Measurements from ENCODE around the gene STARD3NL.
"Not testable (repeated sequence)": the region's sequence is repeated elsewhere in the genome, so short reads cannot be mapped to it uniquely, and the experiment has no call there.

Gene STARD3NL

DNA sequence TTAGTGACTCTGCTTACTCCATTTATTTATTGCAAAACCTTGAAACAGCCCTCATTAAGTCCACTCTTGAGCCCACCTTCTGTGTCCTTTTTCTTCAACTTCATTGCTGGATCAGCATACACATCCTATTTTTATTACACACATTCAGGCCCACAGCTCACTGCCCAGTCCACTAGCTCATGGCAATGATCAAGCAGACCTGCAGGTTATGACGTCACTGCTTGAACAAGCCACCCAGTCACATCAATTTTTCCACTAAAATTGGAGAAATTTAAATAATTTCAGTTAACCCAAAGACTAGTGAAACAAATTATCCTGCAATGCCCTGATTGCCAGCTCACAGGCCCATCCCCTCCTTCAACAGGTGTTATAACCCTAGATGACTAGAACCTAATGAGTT, 16.0 kb upstream of the STARD3NL start:
- no peaks in the 10 kb centered on the region for H3K4me1 ChIP-seq (ENCODE audit: control insufficient read depth, insufficient read depth, low read length)
- no peaks in the 10 kb centered on the region for H3K27me3 ChIP-seq (ENCODE audit: control insufficient read depth, insufficient read depth, low read length)
- peaks cover 10% of the 10 kb centered on the region for H3K9me3 ChIP-seq (ENCODE audit: control insufficient read depth, insufficient read depth, low read depth, low read length)
- no peaks in the 10 kb centered on the region for H3K36me3 ChIP-seq (ENCODE audit: control insufficient read depth, insufficient read depth, low read length)
- no peak overlapping the region for H3K4me3 ChIP-seq (ENCODE audit: low read depth, low read length)
- H3K9ac ChIP-seq (ENCODE audit: low read length): no peak overlapping the region
- H3K27ac ChIP-seq (ENCODE audit: low read depth, low read length): no peak overlapping the region

- H3K36me3 ChIP-seq (ENCODE audit: control insufficient read depth, insufficient read depth, low read length): no peaks in the 10 kb centered on the region
Measured at GRCh38 chr7:38163671-38164070, 14.4 kb upstream of the STARD3NL start.

DNA sequence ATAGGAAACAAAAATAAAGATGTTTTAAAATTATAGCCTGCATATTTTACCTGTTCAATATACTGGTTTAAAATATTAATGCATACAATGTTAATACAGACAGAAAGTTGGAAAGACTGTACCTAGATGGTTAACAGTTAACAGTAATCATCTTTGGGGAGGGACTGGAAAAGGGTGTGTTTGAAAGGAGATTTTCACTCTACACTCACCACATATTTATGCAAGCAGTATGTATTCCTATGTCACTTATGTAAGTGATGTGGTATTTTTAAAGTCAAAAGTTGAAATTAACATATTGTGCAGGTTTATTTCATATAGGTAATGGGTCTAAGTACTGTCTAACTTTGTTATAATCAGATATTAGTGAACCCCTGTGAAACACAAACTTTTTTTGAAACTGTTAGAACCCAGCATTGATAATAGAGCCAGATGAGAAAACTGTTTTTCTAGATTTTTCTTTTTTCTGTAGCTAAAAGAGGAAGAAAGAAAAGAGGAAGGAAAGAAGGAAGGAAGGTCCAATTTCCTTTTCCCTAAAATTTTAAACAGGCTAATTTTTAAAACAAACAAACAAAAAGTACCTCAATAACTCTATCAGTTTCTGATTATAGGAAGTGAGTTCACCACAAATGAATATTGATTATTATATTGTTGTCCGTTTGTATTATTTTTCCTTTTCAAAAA, 9.0 kb upstream of the STARD3NL start:
- H3K4me1 ChIP-seq (ENCODE audit: control insufficient read depth, insufficient read depth, low read length): no peaks in the 10 kb centered on the region
- H3K9me3 ChIP-seq (ENCODE audit: control insufficient read depth, insufficient read depth, low read depth, low read length): no peaks in the 10 kb centered on the region
- no peak overlapping the region for H3K27ac ChIP-seq (ENCODE audit: low read depth, low read length)
- no peaks in the 10 kb centered on the region for H3K36me3 ChIP-seq (ENCODE audit: control insufficient read depth, insufficient read depth, low read length)
- no peak overlapping the region for H3K9ac ChIP-seq (ENCODE audit: low read length)
- no peak overlapping the region for H3K4me3 ChIP-seq (ENCODE audit: low read depth, low read length)
- no peaks in the 10 kb centered on the region for H3K27me3 ChIP-seq (ENCODE audit: control insufficient read depth, insufficient read depth, low read length)

More at GRCh38 chr7:38163671-38164070, 14.4 kb upstream of the STARD3NL start:
- Histone ChIP-seq H3K27me3 (ENCODE audit: control insufficient read depth, insufficient read depth, low read length) (no peaks in the 10 kb centered on the region), H3K4me3 (ENCODE audit: low read depth, low read length) (no peak overlapping the region), H3K9ac (ENCODE audit: low read length) (no peak overlapping the region), H3K4me1 (ENCODE audit: control insufficient read depth, insufficient read depth, low read length) (no peaks in the 10 kb centered on the region), H3K9me3 (ENCODE audit: control insufficient read depth, insufficient read depth, low read depth, low read length) (peaks cover 10% of the 10 kb centered on the region), H3K27ac (ENCODE audit: low read depth, low read length) (no peak overlapping the region)

DNA sequence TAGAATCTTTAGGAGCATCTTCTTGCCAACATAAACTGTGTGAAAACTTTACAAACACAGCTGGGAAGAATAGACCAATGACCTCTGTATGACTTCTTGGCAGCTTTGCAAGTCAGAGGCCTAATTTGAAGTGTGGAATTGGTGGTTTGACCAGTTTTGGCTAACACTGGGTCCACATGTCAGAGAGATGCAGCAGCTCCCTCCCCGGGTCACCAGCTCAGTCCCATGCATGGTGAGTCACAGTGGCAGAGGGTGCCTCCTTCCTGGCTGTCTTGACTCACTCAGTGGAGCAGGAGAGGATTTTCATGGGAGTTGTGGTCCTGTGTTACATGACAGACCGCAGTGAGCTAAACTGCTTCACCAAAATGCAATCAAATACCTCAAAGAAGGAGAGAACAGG, 8.2 kb upstream of the STARD3NL start:
- no peak overlapping the region for H3K4me3 ChIP-seq (ENCODE audit: low read depth, low read length)
- no peak overlapping the region for H3K27ac ChIP-seq (ENCODE audit: low read depth, low read length)
- no peaks in the 10 kb centered on the region for H3K36me3 ChIP-seq (ENCODE audit: control insufficient read depth, insufficient read depth, low read length)
- H3K9me3 ChIP-seq (ENCODE audit: control insufficient read depth, insufficient read depth, low read depth, low read length): no peaks in the 10 kb centered on the region
- no peaks in the 10 kb centered on the region for H3K4me1 ChIP-seq (ENCODE audit: control insufficient read depth, insufficient read depth, low read length)
- no peak overlapping the region for H3K9ac ChIP-seq (ENCODE audit: low read length)
- no peaks in the 10 kb centered on the region for H3K27me3 ChIP-seq (ENCODE audit: control insufficient read depth, insufficient read depth, low read length)

- no peaks in the 10 kb centered on the region for H3K36me3 ChIP-seq (ENCODE audit: control insufficient read depth, insufficient read depth, low read length)
- no peak overlapping the region for H3K9ac ChIP-seq (ENCODE audit: low read length)
- no peaks in the 10 kb centered on the region for H3K4me1 ChIP-seq (ENCODE audit: control insufficient read depth, insufficient read depth, low read length)
- no peak overlapping the region for H3K4me3 ChIP-seq (ENCODE audit: low read depth, low read length)
- no peaks in the 10 kb centered on the region for H3K27me3 ChIP-seq (ENCODE audit: control insufficient read depth, insufficient read depth, low read length)
- H3K9me3 ChIP-seq (ENCODE audit: control insufficient read depth, insufficient read depth, low read depth, low read length): 0 out of 2 replicates have a peak, but pooled peaks cover 2% of the 10 kb centered on the region
- no peak overlapping the region for H3K27ac ChIP-seq (ENCODE audit: low read depth, low read length)
Measured at GRCh38 chr7:38171623-38172391, 6.2 kb upstream of the STARD3NL start.

- not testable (repeated sequence) for H3K27ac ChIP-seq (ENCODE audit: low read depth, low read length); H3K9ac ChIP-seq (ENCODE audit: low read length); H3K9me3 ChIP-seq (ENCODE audit: control insufficient read depth, insufficient read depth, low read depth, low read length); H3K36me3 ChIP-seq (ENCODE audit: control insufficient read depth, insufficient read depth, low read length); H3K4me1 ChIP-seq (ENCODE audit: control insufficient read depth, insufficient read depth, low read length); H3K27me3 ChIP-seq (ENCODE audit: control insufficient read depth, insufficient read depth, low read length); H3K4me3 ChIP-seq (ENCODE audit: low read depth, low read length)
Measured at GRCh38 chr7:38175547-38175946, 2.5 kb upstream of the STARD3NL start.

- Histone ChIP-seq H3K9me3 (ENCODE audit: control insufficient read depth, insufficient read depth, low read depth, low read length) (0 out of 2 replicates have a peak, but pooled peaks cover 2% of the 10 kb centered on the region), H3K27ac (ENCODE audit: low read depth, low read length) (no peak overlapping the region), H3K27me3 (ENCODE audit: control insufficient read depth, insufficient read depth, low read length) (no peaks in the 10 kb centered on the region), H3K9ac (ENCODE audit: low read length) (peak overlapping the region; percentile 59), H3K4me1 (ENCODE audit: control insufficient read depth, insufficient read depth, low read length) (peaks cover 10% of the 10 kb centered on the region), H3K4me3 (ENCODE audit: low read depth, low read length) (peak overlapping the region; percentile 93), H3K36me3 (ENCODE audit: control insufficient read depth, insufficient read depth, low read length) (no peaks in the 10 kb centered on the region)
Measured at GRCh38 chr7:38177621-38178003, 433 bp upstream of the STARD3NL start.

GRCh38 chr7:38178695-38179344, 775 bp downstream of the STARD3NL start:
- H3K36me3 ChIP-seq (ENCODE audit: control insufficient read depth, insufficient read depth, low read length): no peaks in the 10 kb centered on the region

DNA sequence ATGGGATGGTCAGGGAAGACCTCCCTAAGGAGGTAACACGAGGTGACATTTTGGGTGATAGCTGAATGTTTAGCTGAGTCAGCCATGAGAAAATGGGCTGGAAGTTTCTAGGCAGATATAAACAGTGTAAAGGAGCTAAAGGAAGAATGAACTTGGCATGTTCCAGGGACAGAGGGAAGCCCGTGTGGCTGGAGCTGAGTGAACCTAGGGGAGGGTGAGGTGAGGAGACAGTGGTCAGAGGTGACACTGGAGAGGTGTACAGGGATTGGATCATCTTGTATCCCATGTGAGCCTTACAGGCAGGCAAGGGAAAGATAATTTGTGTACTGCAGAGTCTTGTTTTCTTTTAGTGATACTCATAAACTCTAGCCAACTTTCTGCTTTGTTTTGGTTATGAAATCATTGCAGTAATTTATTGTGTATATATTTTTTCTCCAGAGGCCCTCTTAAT, 1.8 kb downstream of the STARD3NL start:
- no peaks in the 10 kb centered on the region for H3K36me3 ChIP-seq (ENCODE audit: control insufficient read depth, insufficient read depth, low read length)
- no peak overlapping the region for H3K27ac ChIP-seq (ENCODE audit: low read depth, low read length)
- H3K9ac ChIP-seq (ENCODE audit: low read length): no peak overlapping the region
- H3K4me1 ChIP-seq (ENCODE audit: control insufficient read depth, insufficient read depth, low read length): peaks cover 10% of the 10 kb centered on the region
- H3K4me3 ChIP-seq (ENCODE audit: low read depth, low read length): peak overlapping the region; percentile 25; the same call in 1 of the 2 replicates
- 0 out of 2 replicates have a peak, but pooled peaks cover 2% of the 10 kb centered on the region for H3K9me3 ChIP-seq (ENCODE audit: control insufficient read depth, insufficient read depth, low read depth, low read length)
- no peaks in the 10 kb centered on the region for H3K27me3 ChIP-seq (ENCODE audit: control insufficient read depth, insufficient read depth, low read length)

More at GRCh38 chr7:38178695-38179344, 775 bp downstream of the STARD3NL start:
- 0 out of 2 replicates have a peak, but pooled peaks cover 2% of the 10 kb centered on the region for H3K9me3 ChIP-seq (ENCODE audit: control insufficient read depth, insufficient read depth, low read depth, low read length)
- peaks cover 10% of the 10 kb centered on the region for H3K4me1 ChIP-seq (ENCODE audit: control insufficient read depth, insufficient read depth, low read length)
- H3K27ac ChIP-seq (ENCODE audit: low read depth, low read length): peak overlapping the region; percentile 5; the same call in 1 of the 2 replicates
- no peaks in the 10 kb centered on the region for H3K27me3 ChIP-seq (ENCODE audit: control insufficient read depth, insufficient read depth, low read length)
- H3K4me3 ChIP-seq (ENCODE audit: low read depth, low read length): peak overlapping the region; percentile 93
- H3K9ac ChIP-seq (ENCODE audit: low read length): peak overlapping the region; percentile 77

- no peaks in the 10 kb centered on the region for H3K36me3 ChIP-seq (ENCODE audit: control insufficient read depth, insufficient read depth, low read length)
- peaks cover 14% of the 10 kb centered on the region for H3K4me1 ChIP-seq (ENCODE audit: control insufficient read depth, insufficient read depth, low read length)
- no peaks in the 10 kb centered on the region for H3K9me3 ChIP-seq (ENCODE audit: control insufficient read depth, insufficient read depth, low read depth, low read length)
- no peaks in the 10 kb centered on the region for H3K27me3 ChIP-seq (ENCODE audit: control insufficient read depth, insufficient read depth, low read length)
- no peak overlapping the region for H3K9ac ChIP-seq (ENCODE audit: low read length)
- no peak overlapping the region for H3K27ac ChIP-seq (ENCODE audit: low read depth, low read length)
- H3K4me3 ChIP-seq (ENCODE audit: low read depth, low read length): no peak overlapping the region
Measured at GRCh38 chr7:38181111-38181510, 3.1 kb downstream of the STARD3NL start.

DNA sequence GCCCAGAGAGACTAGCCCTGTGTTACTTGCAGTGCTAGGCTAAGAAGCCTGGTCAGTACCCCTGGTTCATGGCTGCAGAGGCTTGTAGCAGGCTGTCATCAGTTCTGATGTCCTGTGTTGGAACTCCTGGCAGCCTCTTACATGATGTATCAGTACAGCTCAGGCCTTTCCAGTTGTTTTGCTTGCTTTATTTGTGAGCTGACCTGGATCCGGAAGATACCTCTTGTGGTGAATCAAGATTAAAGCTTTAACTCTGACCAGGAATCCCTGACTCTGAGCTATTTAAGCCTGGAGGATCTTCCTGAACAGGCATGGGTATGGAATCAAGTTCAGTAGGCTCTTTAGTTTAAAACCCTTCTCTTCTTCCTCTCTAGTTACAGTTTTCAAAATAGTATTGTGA, 4.4 kb downstream of the STARD3NL start:
- Histone ChIP-seq H3K36me3 (ENCODE audit: control insufficient read depth, insufficient read depth, low read length) (no peaks in the 10 kb centered on the region), H3K4me1 (ENCODE audit: control insufficient read depth, insufficient read depth, low read length) (peaks cover 27% of the 10 kb centered on the region), H3K27me3 (ENCODE audit: control insufficient read depth, insufficient read depth, low read length) (no peaks in the 10 kb centered on the region), H3K9me3 (ENCODE audit: control insufficient read depth, insufficient read depth, low read depth, low read length) (no peaks in the 10 kb centered on the region), H3K27ac (ENCODE audit: low read depth, low read length) (no peak overlapping the region), H3K9ac (ENCODE audit: low read length) (no peak overlapping the region), H3K4me3 (ENCODE audit: low read depth, low read length) (no peak overlapping the region)

Measured in HUES6 (cell line).